Activated naive CD8-positive, alpha-beta T cell treated with anti-CD3 and anti-CD28 coated beads, Interleukin-2, amount 50 U/mL, for 24 hours (primary cell): ENCODE measurements around the gene KCNJ10.

Experiments
- ATAC-seq: fragments of 150-1000 bp; cut with Tn5 transposase; one replicate; pipeline ENCODE4 v1.10.0; 2021
- DNase-seq: peaks from one replicate; pipeline ENCODE4 v3.0.0; 2021
- H3K27ac Mint-ChIP-seq: one replicate; pipeline ENCODE4 v1.8.0; 2021; ENCODE audit warnings: mild to moderate bottlenecking, mixed read lengths
- H3K27me3 Mint-ChIP-seq: one replicate; pipeline ENCODE4 v1.8.0; 2021; ENCODE audit warnings: mixed read lengths
- H3K36me3 Mint-ChIP-seq: one replicate; pipeline ENCODE4 v1.8.0; 2021; ENCODE audit warnings: low read depth, mixed read lengths
- H3K4me1 Mint-ChIP-seq: one replicate; pipeline ENCODE4 v1.8.0; 2021; ENCODE audit warnings: mixed read lengths
- H3K4me3 Mint-ChIP-seq: one replicate; pipeline ENCODE4 v1.8.0; 2021; ENCODE audit warnings: mild to moderate bottlenecking, moderate library complexity, mixed read lengths
- H3K9me3 Mint-ChIP-seq: one replicate; pipeline ENCODE4 v1.8.0; 2021; ENCODE audit warnings: mixed read lengths

Gene KCNJ10

DNA sequence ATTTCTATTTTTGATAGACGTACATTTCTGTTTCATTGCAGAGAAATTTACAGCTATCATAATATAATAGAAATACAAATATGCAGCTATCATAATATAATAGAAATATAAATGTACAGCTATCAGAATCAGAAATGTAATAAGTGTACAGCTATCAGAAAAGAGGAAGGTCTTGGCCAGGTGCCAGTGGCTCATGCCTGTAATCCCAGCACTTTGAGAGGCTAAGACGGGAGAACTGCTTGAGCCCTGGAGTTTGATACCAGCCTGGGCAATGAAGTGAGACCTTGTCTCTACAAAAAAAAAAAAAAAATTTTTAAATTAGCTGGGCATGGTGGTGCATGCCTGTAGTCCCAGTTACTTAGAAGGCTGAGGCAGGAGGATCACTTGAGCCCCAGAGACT, 76.0 kb downstream of the KCNJ10 start:
- Mint-ChIP-seq H3K27ac (no peak overlapping the region), H3K27me3 (peaks cover 12% of the 10 kb centered on the region), H3K4me3 (no peak overlapping the region), H3K4me1 (peaks cover 8% of the 10 kb centered on the region), H3K9me3 (no peaks in the 10 kb centered on the region), H3K36me3 (no peaks in the 10 kb centered on the region)
- DNase-seq: no peak
- ATAC-seq: no peak

DNA sequence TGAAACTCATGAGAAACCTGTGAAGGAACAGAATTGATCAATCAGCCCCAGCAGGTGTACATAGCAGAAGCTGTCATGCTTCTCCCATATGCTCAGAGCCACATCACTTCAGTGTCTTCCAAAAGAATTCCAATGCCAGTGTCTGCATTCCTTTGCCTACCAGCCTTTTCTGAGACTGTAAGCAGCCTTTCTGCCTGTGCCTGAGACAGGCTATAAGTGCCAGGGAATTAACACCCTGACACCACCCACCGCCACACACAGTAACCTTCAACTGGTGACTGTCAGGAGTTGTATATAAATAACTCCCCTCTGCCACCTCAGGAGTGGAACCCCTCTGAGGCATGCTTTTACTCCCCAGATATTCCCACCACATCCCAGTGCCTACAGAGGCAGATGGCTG, 77.8 kb downstream of the KCNJ10 start:
- no peak for ATAC-seq
- no peak for DNase-seq
- H3K27ac Mint-ChIP-seq: no peak overlapping the region
- H3K36me3 Mint-ChIP-seq: no peaks in the 10 kb centered on the region
- no peaks in the 10 kb centered on the region for H3K9me3 Mint-ChIP-seq
- H3K4me3 Mint-ChIP-seq: no peak overlapping the region
- H3K4me1 Mint-ChIP-seq: peaks cover 8% of the 10 kb centered on the region
- H3K27me3 Mint-ChIP-seq: peaks cover 8% of the 10 kb centered on the region

DNA sequence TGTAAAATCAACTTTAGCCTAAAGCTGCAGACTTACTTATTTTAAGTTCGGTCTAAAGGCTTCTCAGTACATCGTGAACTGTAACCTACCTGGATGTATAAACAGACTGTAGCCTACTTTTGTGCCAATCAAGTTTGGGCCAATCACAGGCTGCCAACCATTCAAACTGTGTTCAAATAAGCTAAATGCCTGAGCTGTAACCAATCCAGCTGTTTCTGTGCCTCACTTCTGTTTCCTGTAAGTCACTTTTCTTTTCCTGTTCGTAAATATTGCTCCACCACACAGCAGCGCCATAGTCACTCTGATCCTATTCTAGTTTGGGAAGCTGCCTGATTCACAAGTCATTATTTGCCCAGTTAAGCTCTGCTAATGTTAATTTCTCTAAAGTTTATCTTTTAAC, 78.4 kb downstream of the KCNJ10 start:
- DNase-seq (no peak), ATAC-seq (no peak)
- Mint-ChIP-seq H3K36me3 (no peaks in the 10 kb centered on the region), H3K4me3 (no peak overlapping the region), H3K27me3 (peaks cover 6% of the 10 kb centered on the region), H3K27ac (no peak overlapping the region), H3K9me3 (no peaks in the 10 kb centered on the region), H3K4me1 (peaks cover 8% of the 10 kb centered on the region)

DNA sequence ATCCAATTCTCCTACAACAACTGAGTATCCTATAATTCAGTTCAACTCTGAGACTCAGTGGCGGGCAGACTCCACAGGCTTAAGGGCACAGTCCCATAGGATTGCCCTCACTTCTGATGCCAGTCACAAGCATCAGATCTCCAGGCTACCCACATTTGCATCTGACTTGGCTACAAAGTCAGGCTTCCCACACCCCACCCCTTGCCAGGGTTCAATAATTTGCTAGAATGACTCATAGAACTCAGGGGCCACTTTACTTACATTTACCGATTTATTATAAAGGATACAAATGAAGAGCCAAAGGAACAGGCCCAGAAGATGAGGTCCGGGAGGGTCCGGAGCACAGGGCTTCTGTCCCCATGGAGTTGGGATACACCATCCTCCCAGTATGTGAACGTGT, 80.0 kb downstream of the KCNJ10 start:
- peaks cover 6% of the 10 kb centered on the region for H3K27me3 Mint-ChIP-seq
- no peak for DNase-seq
- H3K27ac Mint-ChIP-seq: no peak overlapping the region
- no peak for ATAC-seq
- no peaks in the 10 kb centered on the region for H3K9me3 Mint-ChIP-seq
- no peak overlapping the region for H3K4me3 Mint-ChIP-seq
- peaks cover 8% of the 10 kb centered on the region for H3K4me1 Mint-ChIP-seq
- no peaks in the 10 kb centered on the region for H3K36me3 Mint-ChIP-seq

DNA sequence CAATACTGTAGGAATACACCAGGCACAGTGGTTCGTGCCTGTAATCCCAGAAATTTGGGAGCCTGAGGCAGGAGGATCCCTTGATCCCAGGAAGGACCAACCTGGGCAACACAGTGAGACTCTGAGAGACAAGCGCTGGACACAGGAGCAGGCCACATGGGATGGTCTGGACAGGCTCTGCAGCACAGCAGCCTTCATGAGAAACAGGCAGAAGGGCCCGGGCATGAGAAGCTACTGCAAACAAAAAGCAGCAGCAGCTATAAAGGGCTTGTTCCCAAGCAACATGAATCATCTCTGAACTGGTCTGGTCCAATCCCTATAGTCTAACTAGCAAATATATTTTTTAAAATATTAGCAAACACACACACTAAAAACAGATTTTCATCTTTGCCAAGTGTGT, 80.4 kb downstream of the KCNJ10 start:
- no peaks in the 10 kb centered on the region for H3K9me3 Mint-ChIP-seq
- ATAC-seq (no peak), DNase-seq (no peak)
- no peaks in the 10 kb centered on the region for H3K36me3 Mint-ChIP-seq
- no peak overlapping the region for H3K4me3 Mint-ChIP-seq
- peaks cover 9% of the 10 kb centered on the region for H3K27me3 Mint-ChIP-seq
- peaks cover 8% of the 10 kb centered on the region for H3K4me1 Mint-ChIP-seq
- H3K27ac Mint-ChIP-seq: no peak overlapping the region

DNA sequence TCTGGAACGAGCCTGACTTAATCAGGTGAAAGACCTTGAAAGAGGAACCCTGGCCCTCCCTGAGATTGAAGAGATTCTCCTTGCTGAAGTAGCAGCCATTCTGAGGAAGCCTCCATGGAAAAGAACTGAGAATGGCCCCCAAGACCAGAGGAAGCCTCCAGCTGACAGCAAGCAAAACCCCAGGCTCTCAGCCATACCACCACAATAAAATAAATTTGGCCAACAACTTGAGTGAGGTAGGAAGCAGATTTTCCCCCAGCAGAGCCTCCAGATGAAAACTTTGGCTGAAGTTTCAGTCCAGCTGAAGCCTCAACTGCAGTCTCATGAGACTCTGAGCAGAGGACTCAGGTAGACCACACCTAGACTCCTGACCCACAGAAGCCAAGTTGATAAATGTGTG, 82.0 kb downstream of the KCNJ10 start:
- no peak for ATAC-seq
- DNase-seq: no peak
- Mint-ChIP-seq H3K27me3 (peaks cover 15% of the 10 kb centered on the region), H3K27ac (no peak overlapping the region), H3K36me3 (no peaks in the 10 kb centered on the region), H3K9me3 (no peaks in the 10 kb centered on the region), H3K4me3 (no peak overlapping the region), H3K4me1 (peaks cover 8% of the 10 kb centered on the region)

DNA sequence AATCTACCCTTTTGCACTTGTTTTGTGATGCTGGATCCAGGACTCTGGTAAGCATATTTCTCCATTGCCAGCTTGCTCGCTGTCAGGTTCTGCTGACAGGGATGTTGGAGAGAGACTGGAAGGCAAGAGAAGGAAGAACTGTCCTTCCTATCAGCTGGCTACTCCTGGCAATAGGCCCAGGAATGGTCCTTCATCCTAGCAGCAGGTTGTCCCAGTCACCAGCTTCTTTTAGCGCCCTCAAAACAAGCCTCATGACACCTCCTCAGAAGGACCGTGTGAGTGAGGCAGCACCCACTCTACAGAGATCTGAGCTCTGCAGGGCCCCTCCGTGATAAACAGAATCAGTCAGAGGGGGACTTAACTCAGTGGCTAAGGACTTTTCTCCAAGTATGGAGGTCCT, 82.8 kb downstream of the KCNJ10 start:
- peaks cover 8% of the 10 kb centered on the region for H3K4me1 Mint-ChIP-seq
- DNase-seq (no peak), ATAC-seq (no peak)
- no peak overlapping the region for H3K4me3 Mint-ChIP-seq
- no peaks in the 10 kb centered on the region for H3K9me3 Mint-ChIP-seq
- H3K27me3 Mint-ChIP-seq: peaks cover 19% of the 10 kb centered on the region
- no peak overlapping the region for H3K27ac Mint-ChIP-seq
- no peaks in the 10 kb centered on the region for H3K36me3 Mint-ChIP-seq

DNA sequence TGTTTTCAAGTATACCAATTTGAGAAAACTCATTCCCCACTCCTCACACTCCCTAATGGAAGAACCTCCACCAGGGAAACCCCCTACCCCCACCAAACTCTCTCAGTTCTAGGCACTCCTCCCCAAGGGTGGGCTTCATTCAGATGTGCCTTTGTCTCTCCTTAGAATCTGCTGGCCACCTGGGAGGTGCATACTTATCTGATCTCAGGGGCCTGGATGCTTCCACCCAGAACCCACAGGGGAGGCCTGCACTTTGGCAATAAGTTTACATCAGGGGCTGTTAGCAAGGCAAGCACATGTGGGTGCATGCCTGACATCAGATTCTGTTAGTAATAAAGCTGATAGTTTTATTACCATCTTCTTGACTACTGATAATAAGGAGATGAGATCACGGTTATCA, 83.4 kb downstream of the KCNJ10 start:
- ATAC-seq: no peak
- no peak overlapping the region for H3K4me3 Mint-ChIP-seq
- H3K27me3 Mint-ChIP-seq: peaks cover 23% of the 10 kb centered on the region
- H3K4me1 Mint-ChIP-seq: peaks cover 4% of the 10 kb centered on the region
- no peak for DNase-seq
- H3K27ac Mint-ChIP-seq: no peak overlapping the region
- H3K36me3 Mint-ChIP-seq: no peaks in the 10 kb centered on the region
- no peaks in the 10 kb centered on the region for H3K9me3 Mint-ChIP-seq

DNA sequence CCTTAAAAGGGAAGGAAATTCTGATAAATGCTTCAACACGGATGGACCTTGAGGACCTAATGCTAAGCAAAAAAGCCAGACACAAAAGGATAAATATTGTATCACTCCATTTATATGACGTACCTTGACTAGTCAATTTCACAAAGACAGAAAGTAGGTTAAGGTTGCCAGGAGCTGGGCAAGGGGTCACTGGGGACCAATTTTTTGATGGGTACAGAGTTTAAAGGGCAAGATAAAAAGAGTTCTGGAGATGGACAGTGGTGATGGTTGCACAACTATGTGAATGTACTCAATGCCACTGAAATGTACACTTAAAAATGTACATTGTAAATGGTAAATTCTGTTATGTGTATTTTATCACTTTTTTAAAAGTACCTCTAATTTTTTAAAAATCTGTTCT, 83.9 kb downstream of the KCNJ10 start:
- ATAC-seq: no peak
- Mint-ChIP-seq H3K27me3 (peaks cover 22% of the 10 kb centered on the region), H3K36me3 (no peaks in the 10 kb centered on the region), H3K9me3 (no peaks in the 10 kb centered on the region), H3K4me1 (peaks cover under 1% of the 10 kb centered on the region), H3K4me3 (no peak overlapping the region), H3K27ac (no peak overlapping the region)
- DNase-seq: no peak

DNA sequence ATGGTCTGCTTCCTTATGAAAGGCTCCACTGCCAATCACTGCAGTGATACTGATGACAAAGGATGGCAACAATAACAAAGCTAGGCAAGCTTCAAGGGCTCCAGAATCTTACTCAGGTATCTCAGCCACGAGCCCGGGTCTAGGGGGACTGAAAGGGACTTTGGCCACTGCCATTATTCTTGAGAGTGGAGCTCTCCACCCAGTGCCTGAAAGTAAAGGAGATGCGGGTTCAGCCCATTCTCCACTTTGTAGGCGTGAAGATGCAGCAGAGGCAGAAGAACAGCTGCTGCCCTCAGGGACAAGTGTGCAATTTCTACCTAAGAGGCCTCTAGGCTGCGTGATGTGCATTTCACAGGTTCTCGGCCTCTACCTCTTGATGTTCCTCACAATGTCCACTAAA, 84.5 kb downstream of the KCNJ10 start:
- Mint-ChIP-seq H3K4me3 (no peak overlapping the region), H3K27ac (no peak overlapping the region)
- no peak for ATAC-seq

DNA sequence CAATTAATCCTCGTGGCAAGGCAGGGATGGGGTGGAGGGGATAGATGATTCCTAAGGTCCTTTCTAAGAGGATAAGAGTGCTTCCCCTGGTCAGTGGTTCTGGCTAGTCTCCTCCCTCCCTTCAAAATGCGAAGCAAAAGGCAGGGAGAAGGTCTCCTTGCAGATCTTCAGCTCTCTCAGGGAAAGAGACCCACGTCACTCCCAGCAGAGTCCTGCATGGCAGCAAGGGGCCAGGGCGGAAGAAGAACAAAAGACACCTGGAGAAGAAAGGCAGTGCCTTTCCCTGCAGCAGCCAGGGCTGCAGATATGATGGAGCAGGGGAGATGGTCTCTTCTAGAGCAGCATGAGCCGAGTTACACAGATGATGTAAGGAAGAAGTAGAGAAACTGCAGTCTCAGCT, 86.3 kb downstream of the KCNJ10 start:
- Mint-ChIP-seq H3K27me3 (peaks cover 29% of the 10 kb centered on the region), H3K4me3 (no peak overlapping the region), H3K27ac (no peak overlapping the region)

More for the DNA sequence above, 84.5 kb downstream of the KCNJ10 start:
- Mint-ChIP-seq H3K9me3 (no peaks in the 10 kb centered on the region), H3K27me3 (peaks cover 22% of the 10 kb centered on the region), H3K4me1 (no peaks in the 10 kb centered on the region), H3K36me3 (no peaks in the 10 kb centered on the region)
- no peak for DNase-seq

DNA sequence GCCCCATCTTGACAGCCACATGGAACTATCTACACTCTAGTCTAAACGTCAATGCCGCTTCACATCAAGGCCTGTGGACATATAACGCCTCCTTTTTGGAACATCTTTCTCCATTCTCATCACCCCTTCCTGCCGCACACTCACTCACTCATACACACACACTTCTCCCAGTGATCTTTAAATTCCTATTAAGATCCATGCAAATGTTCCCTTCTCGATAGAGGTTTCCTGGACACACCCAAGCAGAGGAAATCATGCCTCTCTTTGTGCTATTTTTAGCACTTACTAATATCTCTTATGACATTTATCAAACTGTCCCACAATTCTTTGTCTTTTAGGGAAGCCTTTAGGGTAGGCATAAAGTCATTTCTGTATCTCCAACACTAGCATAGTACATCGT, 87.7 kb downstream of the KCNJ10 start:
- H3K9me3 Mint-ChIP-seq: no peaks in the 10 kb centered on the region
- H3K4me1 Mint-ChIP-seq: no peaks in the 10 kb centered on the region
- no peak overlapping the region for H3K27ac Mint-ChIP-seq
- DNase-seq (no peak), ATAC-seq (no peak)
- no peaks in the 10 kb centered on the region for H3K36me3 Mint-ChIP-seq
- H3K27me3 Mint-ChIP-seq: peaks cover 31% of the 10 kb centered on the region
- no peak overlapping the region for H3K4me3 Mint-ChIP-seq

More for the DNA sequence above, 86.3 kb downstream of the KCNJ10 start:
- DNase-seq (no peak), ATAC-seq (no peak)
- no peaks in the 10 kb centered on the region for H3K9me3 Mint-ChIP-seq
- H3K4me1 Mint-ChIP-seq: no peaks in the 10 kb centered on the region
- H3K36me3 Mint-ChIP-seq: no peaks in the 10 kb centered on the region

DNA sequence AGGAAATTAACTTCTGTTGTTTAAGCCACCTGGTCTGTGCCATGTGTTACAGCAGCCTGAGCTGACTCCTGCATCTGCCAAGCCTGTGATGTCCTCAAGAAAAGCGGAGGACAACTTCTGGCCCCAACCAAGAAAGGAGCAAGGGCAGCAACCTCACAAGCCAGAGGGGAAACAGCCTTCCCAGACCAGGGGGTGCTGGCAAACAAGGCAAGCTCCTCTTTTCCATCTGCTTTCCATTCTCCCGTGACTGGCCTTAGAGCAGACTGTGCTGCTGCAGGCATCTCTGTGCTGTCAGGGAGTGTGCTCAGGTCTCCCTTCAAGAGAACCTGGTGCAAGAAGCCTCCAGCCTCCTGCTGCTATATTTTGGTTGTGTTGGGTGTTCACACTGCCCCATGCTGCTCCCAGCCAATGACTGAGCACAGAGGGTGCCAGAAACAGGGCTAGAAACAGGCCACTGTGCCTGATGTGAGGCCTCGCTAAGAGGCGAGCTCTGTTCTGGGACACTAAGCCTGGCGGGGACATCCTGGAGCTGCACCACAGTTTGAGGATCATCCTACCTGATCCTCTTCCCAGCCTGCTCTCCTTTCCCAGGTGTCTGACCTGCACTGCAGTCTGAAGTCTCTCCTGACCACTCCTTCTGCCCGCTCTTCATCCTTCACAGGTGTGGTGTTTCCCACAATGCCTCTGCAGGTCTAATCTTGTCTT, 88.5 kb downstream of the KCNJ10 start:
- no peaks in the 10 kb centered on the region for H3K36me3 Mint-ChIP-seq
- no peaks in the 10 kb centered on the region for H3K4me1 Mint-ChIP-seq
- ATAC-seq (no peak), DNase-seq (no peak)
- no peaks in the 10 kb centered on the region for H3K9me3 Mint-ChIP-seq
- H3K27ac Mint-ChIP-seq: no peak overlapping the region
- peaks cover 38% of the 10 kb centered on the region for H3K27me3 Mint-ChIP-seq
- H3K4me3 Mint-ChIP-seq: no peak overlapping the region

DNA sequence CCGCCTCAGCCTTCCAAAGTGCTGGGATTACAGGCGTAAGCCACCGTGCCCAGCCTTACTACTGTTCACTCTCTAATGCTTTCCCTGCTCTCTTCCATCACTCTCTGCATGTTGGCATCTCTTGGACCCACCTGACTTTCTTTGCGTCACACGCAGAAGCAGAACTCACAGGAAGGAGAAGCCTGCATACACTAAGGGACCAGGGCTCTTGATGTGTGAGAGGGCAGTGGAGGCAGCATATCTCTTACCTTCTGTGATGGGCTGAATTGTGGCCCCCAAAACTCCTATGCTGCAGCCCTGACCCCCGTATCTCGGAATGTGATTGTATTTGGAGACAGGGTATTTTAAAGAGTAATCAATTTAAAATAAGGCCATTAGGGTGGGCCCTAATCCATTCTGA, 89.2 kb downstream of the KCNJ10 start:
- Mint-ChIP-seq H3K27me3 (peaks cover 39% of the 10 kb centered on the region), H3K9me3 (no peaks in the 10 kb centered on the region), H3K4me3 (no peak overlapping the region), H3K4me1 (no peaks in the 10 kb centered on the region), H3K36me3 (no peaks in the 10 kb centered on the region), H3K27ac (no peak overlapping the region)
- DNase-seq (no peak), ATAC-seq (no peak)

DNA sequence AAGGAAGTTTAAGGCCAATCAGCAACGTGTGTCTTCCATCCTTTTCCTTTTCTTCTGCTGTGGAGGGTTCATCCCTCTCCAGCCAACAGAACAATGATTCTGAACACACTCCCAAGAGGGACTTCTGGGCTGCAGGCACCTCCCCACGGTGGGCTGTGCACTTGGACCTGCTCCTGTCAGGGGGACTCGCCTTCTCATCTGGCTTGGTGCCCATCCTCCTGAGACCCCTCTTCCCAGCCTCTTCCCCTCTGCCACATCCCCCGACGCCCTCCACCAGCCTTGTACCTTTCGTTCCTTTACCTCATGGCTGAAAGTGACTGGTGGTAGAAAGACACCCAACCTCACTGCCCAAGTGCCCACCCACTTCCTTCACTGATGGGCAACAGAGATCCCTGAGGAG, 89.9 kb downstream of the KCNJ10 start:
- no peak overlapping the region for H3K27ac Mint-ChIP-seq
- DNase-seq (no peak), ATAC-seq (no peak)
- H3K4me1 Mint-ChIP-seq: no peaks in the 10 kb centered on the region
- no peak overlapping the region for H3K4me3 Mint-ChIP-seq
- H3K36me3 Mint-ChIP-seq: no peaks in the 10 kb centered on the region
- peaks cover 38% of the 10 kb centered on the region for H3K27me3 Mint-ChIP-seq
- H3K9me3 Mint-ChIP-seq: no peaks in the 10 kb centered on the region

DNA sequence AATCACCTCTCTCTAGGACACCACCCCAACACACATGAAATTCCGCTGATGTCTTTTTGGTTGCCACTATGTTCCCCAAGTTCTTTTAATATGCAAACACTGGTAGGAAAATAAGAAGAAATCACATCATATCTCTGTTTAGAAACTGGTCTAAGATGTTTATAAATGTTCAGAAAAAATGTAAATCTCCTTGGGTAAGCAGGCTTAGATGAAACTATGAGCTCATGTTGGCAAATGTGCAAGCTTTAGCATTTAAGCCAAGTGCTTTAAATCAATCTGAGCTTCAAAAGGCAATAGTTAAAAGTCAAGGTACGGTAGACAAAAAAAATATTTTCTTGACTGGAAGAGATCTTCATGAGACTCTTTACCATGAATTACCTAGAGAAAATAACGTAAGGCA, 90.7 kb downstream of the KCNJ10 start:
- peaks cover 35% of the 10 kb centered on the region for H3K27me3 Mint-ChIP-seq
- H3K4me1 Mint-ChIP-seq: no peaks in the 10 kb centered on the region
- ATAC-seq: no peak
- H3K9me3 Mint-ChIP-seq: no peaks in the 10 kb centered on the region
- DNase-seq: no peak
- H3K4me3 Mint-ChIP-seq: no peak overlapping the region
- H3K27ac Mint-ChIP-seq: no peak overlapping the region
- H3K36me3 Mint-ChIP-seq: no peaks in the 10 kb centered on the region
